ENCODE results near the gene LIMS2. TPM values are rescaled to one million over a fixed set of nuclear protein-coding genes. Genes with fewer than 3 reads are reported as not detected.

LIMS2 gene
- total and polyA plus RNA-seq, 2 of the 8 experiments (the other 6 are each of a cell fraction or from before 2014, with no cell fraction given) = 3.3 to 4.8 TPM

DNA sequence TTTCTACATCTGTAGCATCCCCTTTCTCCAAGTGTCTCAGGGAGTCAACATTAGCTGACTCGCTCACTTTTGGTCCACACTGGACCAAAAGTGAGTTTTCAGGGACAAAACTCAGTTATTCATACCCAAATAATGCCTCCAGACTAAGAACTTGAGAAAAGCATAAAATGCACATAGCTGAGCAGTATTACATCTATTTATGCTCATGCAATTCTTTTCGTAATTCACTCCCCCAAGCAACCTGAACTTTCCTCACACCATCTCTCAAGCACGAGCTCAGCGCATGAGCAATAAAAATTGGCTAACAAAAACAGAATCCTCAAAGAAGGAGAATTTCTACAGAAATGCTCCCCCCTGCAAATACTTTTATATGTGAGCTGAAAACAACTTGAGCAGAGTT, 42.9 kb upstream of the LIMS2 start:
- H2BK20ac ChIP-seq (ENCODE audit: low read length) = no peak overlapping the region
- no peak overlapping the region for H4K91ac ChIP-seq (replicated peaks; ENCODE audit: insufficient read length, low read length)
- no peak overlapping the region for H2AFZ ChIP-seq (ENCODE audit: low read length)
- H3K4ac ChIP-seq (replicated peaks; ENCODE audit: insufficient read length, low read depth, low read length) = no peak overlapping the region
- no peaks in the 10 kb centered on the region; a peak in 1 of 4 replicates for H3K79me2 ChIP-seq (ENCODE audit: control insufficient read depth in 1 of 2, insufficient read depth in 2 of 2, low read length in 2 of 2)
- no peaks in the 10 kb centered on the region for H3K27me3 ChIP-seq (replicated peaks in 1 of 4; ENCODE audit: control insufficient read depth in 3 of 4, extremely low read depth in 1 of 4, insufficient read depth in 3 of 4, low read length in 3 of 4)
- no peak overlapping the region for H4K8ac ChIP-seq (ENCODE audit: extremely low read depth, insufficient read depth, low read length)
- no peaks in the 10 kb centered on the region for H3K4me1 ChIP-seq (replicated peaks in 1 of 4; ENCODE audit: control insufficient read depth in 3 of 4, insufficient read depth in 4 of 4, low read length in 3 of 4)
- H3K9ac ChIP-seq (replicated peaks in 1 of 4; ENCODE audit: extremely low read depth in 1 of 4, low read depth in 3 of 4, low read length in 3 of 4) = no peak overlapping the region
- no peak overlapping the region for H2BK12ac ChIP-seq (ENCODE audit: low read depth, low read length)
- ChIA-PET POLR2A (ENCODE audit: partially characterized antibody) (interaction anchor here (1.0 to 1.2 kb wide), 2 partner anchors 16 to 24 kb away, joined by 3 read pairs; no protein-coding TSS in a partner anchor), CTCF (ENCODE audit: partially characterized antibody) (interaction anchor here (1.0 kb wide), 1 partner anchor 78 kb away, joined by 3 read pairs; no protein-coding TSS in a partner anchor)
- H2AK5ac ChIP-seq (ENCODE audit: low read depth, low read length) = no peak overlapping the region
- no peak overlapping the region for H2BK120ac ChIP-seq (replicated peaks; ENCODE audit: low read depth, low read length)
- H3K14ac ChIP-seq (ENCODE audit: insufficient read length) = no peak overlapping the region
- 91% methylated on average over 4 of the region's 4 CpGs; no CpG with 5 or more reads in 1 of the 2 experiments for WGBS, 2 experiments (ENCODE audit: extremely low coverage in 1 of 2, insufficient coverage in 1 of 2, insufficient read length in 1 of 2, insufficient replicate concordance in 2 of 2, low coverage in 1 of 2, low lambda C conversion rate in 2 of 2, missing lambda C conversion rate in 1 of 2)
- no peak overlapping the region for H3K23ac ChIP-seq (ENCODE audit: insufficient read length)
- no peak overlapping the region for H3K4me3 ChIP-seq (ENCODE audit: extremely low read depth in 1 of 4, insufficient read depth in 2 of 4, low read depth in 3 of 4, low read length in 4 of 4)
- DNase-seq (ENCODE audit: low read depth in 1 of 2, low spot score in 2 of 2) = no peak
- H3K23me2 ChIP-seq (ENCODE audit: low read depth, low read length) = no peaks in the 10 kb centered on the region
- H2BK5ac ChIP-seq (ENCODE audit: low read depth, low read length) = no peak overlapping the region
- TF ChIP-seq NANOG (IDR thresholded peaks at IDR 0.05; ENCODE audit: insufficient read depth, low read depth, low read length, poor library complexity, severe bottlenecking) (no peak), TCF12 (IDR thresholded peaks at IDR 0.05; ENCODE audit: low read depth, low read length) (no peak), KDM1A (IDR thresholded peaks at IDR 0.05; ENCODE audit: borderline replicate concordance, low read length) (no peak), BRCA1 (IDR thresholded peaks at IDR 0.05; ENCODE audit: low read depth, low read length) (no peak), CBX8 (IDR thresholded peaks at IDR 0.05; ENCODE audit: borderline replicate concordance, low read depth, low read length) (no peak), PHF8 (conservative IDR thresholded peaks at IDR 0.05; ENCODE audit: low read depth, low read length) (no peak), EP300 (IDR thresholded peaks at IDR 0.05; ENCODE audit: borderline replicate concordance in 1 of 2, low read depth in 2 of 2, low read length in 2 of 2) (no peak), EZH2 (IDR thresholded peaks at IDR 0.05; ENCODE audit: low read depth, low read length, severe bottlenecking) (no peak), BCL11A (IDR thresholded peaks at IDR 0.05; ENCODE audit: low read depth in 2 of 2, low read length in 2 of 2) (no peak), FOSL1 (IDR thresholded peaks at IDR 0.05; ENCODE audit: insufficient read depth, low read depth, low read length) (no peak), POU5F1 (IDR thresholded peaks at IDR 0.05; ENCODE audit: low read depth, low read length) (no peak)
- TF ChIP-seq, protein P1, sequence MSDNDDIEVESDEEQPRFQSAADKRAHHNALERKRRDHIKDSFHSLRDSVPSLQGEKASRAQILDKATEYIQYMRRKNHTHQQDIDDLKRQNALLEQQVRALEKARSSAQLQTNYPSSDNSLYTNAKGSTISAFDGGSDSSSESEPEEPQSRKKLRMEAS (IDR thresholded peaks at IDR 0.05) = no peak
- no peak overlapping the region for H3K18ac ChIP-seq (ENCODE audit: extremely low read depth, low read length)
- H4K20me1 ChIP-seq (replicated peaks in 1 of 2; ENCODE audit: control insufficient read depth in 1 of 2, insufficient read depth in 2 of 2, low read length in 2 of 2) = peaks cover 0 to 4% of the 10 kb centered on the region in 2 experiments
- H2BK15ac ChIP-seq (ENCODE audit: low read length) = no peak overlapping the region
- H3K56ac ChIP-seq (replicated peaks; ENCODE audit: insufficient read length, low read depth, low read length) = no peak overlapping the region
- H3K4me2 ChIP-seq (ENCODE audit: insufficient read depth in 1 of 2, low read depth in 2 of 2, low read length in 2 of 2) = no peak overlapping the region
- no peak overlapping the region for H3K27ac ChIP-seq (ENCODE audit: low read depth, low read length)
- FAIRE-seq = no peak
- H3K36me3 ChIP-seq (ENCODE audit: control insufficient read depth in 2 of 4, insufficient read depth in 4 of 4, low read length in 3 of 4) = peaks cover 24 to 82% (median 51%) of the 10 kb centered on the region in 4 experiments
- no peaks in the 10 kb centered on the region for H3K9me3 ChIP-seq (ENCODE audit: insufficient read depth in 2 of 2, low read depth in 1 of 2, low read length in 1 of 2)
- no peak overlapping the region for H4K5ac ChIP-seq (ENCODE audit: insufficient read length, low read depth, low read length)
- no peaks in the 10 kb centered on the region for H3K79me1 ChIP-seq (ENCODE audit: low read depth, low read length)
